K562 (cell line): ENCODE measurements around the gene ZNF624. TPM values are rescaled to one million over a fixed set of nuclear protein-coding genes. Genes with fewer than 3 reads are reported as not detected.

ENCODE experiments used
- BDP1 ChIP-seq: IDR thresholded peaks from 3 replicates; pipeline ENCODE4 v1.6.1; 2011; ENCODE audit not compliant: insufficient read length, insufficient read depth
- CREM ChIP-seq: IDR thresholded peaks from 2 replicates; pipeline ENCODE4 v1.6.1; 2014; ENCODE audit warnings: antibody characterized with exemption, low read depth
- E2F3 ChIP-seq: fragments of 250-450 bp; sonication (Bioruptor Pico); IDR thresholded peaks from 2 replicates; pipeline ENCODE4 v1.4.0; 2020; ENCODE audit warnings: mild to moderate bottlenecking
- EP300 ChIP-seq: IDR thresholded peaks from 2 replicates; pipeline ENCODE4 v1.6.1; 2012; ENCODE audit warnings: low read length, improper control_type of control experiment
- MAZ ChIP-seq, 2 experiments: fragments of 450-650 bp in 1 of 2; sonication (generic) in 1 of 2; formaldehyde crosslinking; IDR thresholded peaks in 1 of 2; conservative IDR thresholded peaks in 1 of 2; 2 replicates each; pipeline versions ENCODE4 v1.4.0 to v1.5.0; 2020; ENCODE audit warnings: mild to moderate bottlenecking in 1 of 2, missing genetic modification reagents in 1 of 2
- POLR2B ChIP-seq: fragments of 450-650 bp; IDR thresholded peaks from 2 replicates; pipeline ENCODE4 v1.6.1; 2018; ENCODE audit warnings: low read depth; ENCODE audit not compliant: partially characterized antibody
- RBBP5 ChIP-seq: fragments of 200-600 bp; sonication (generic); IDR thresholded peaks from 2 replicates; pipeline ENCODE4 v1.6.1; 2012; ENCODE audit warnings: borderline replicate concordance, mild to moderate bottlenecking, low read length, control low read depth, inconsistent platforms; ENCODE audit not compliant: insufficient read depth, poor library complexity, severe bottlenecking
- SUPT5H ChIP-seq: fragments of 450-650 bp; IDR thresholded peaks from 2 replicates; pipeline ENCODE4 v1.6.1; 2016
- ZBTB2 ChIP-seq: fragments of 450-650 bp; IDR thresholded peaks from 2 replicates; pipeline ENCODE4 v1.6.1; 2016; ENCODE audit warnings: antibody characterized with exemption
- ZFX ChIP-seq: sonication (generic); formaldehyde crosslinking; IDR thresholded peaks from 2 replicates; pipeline ENCODE4 v1.8.0; 2022; ENCODE audit warnings: mild to moderate bottlenecking, missing genetic modification reagents, moderate library complexity
- ZNF561 ChIP-seq: fragments of 450-650 bp; formaldehyde crosslinking; conservative IDR thresholded peaks from 2 replicates; pipeline ENCODE4 v1.4.0; 2020; ENCODE audit warnings: mild to moderate bottlenecking, moderate library complexity
- polyA plus RNA-seq, 8 experiments: library from polyadenylated mRNA; depleted of rRNA in 4 of 8; stranded (reverse) in 5 of 8; unstranded in 3 of 8; fragments of >200 nt; fragmentation: Nextera tagmentation in 2 of 8; fragmentation: Illumina TruSeq in 1 of 8; extraction: Ambion mirVana in 2 of 8; extraction: Trizol in 1 of 8; gene quantifications; 2 replicates each; pipeline versions ENCODE4 v1.2.1 to v1.2.3, GENCODE V29; 2011 to 2014; ENCODE audit warnings: inconsistent platforms in 1 of 8, missing spikeins in 1 of 8
- total RNA-seq, 7 experiments: library from RNA; depleted of rRNA in 6 of 7; stranded (reverse); fragments of >200 nt in 6 of 7; fragmentation: Illumina TruSeq in 2 of 7; extraction: Trizol in 2 of 7; gene quantifications; 2 replicates each; pipeline versions ENCODE4 v1.2.1 to v1.2.3, GENCODE V29; 2011 to 2021; ENCODE audit warnings: low replicate concordance in 1 of 7
- TF ChIP-seq, protein P1 (sequence below): fragments of 450-650 bp; IDR thresholded peaks from 2 replicates; pipeline ENCODE4 v1.6.1; 2016; ENCODE audit warnings: mild to moderate bottlenecking, moderate library complexity
- TF ChIP-seq, protein P2 (sequence below), 3 experiments: IDR thresholded peaks in 2 of 3; conservative IDR thresholded peaks in 1 of 3; 2 replicates each; pipeline ENCODE4 v1.5.1; 2011 to 2012; ENCODE audit warnings: low read length in 3 of 3, mild to moderate bottlenecking in 3 of 3, control low read depth in 2 of 3, improper control_type of control experiment in 1 of 3, inconsistent platforms in 1 of 3, low read depth in 1 of 3, mixed read lengths in 1 of 3, moderate library complexity in 1 of 3; ENCODE audit not compliant: insufficient read depth in 2 of 3

The ZNF624 gene
- total and polyA plus RNA-seq, 9 of the 15 experiments (the other 6 are each of a cell fraction or from before 2014, with no cell fraction given) = 0.34 to 2.1 (median 1.1) TPM

GRCh38 chr17:16653367-16654041 lies at the start of gene ZNF624 (continued):
- TF ChIP-seq, protein P1, sequence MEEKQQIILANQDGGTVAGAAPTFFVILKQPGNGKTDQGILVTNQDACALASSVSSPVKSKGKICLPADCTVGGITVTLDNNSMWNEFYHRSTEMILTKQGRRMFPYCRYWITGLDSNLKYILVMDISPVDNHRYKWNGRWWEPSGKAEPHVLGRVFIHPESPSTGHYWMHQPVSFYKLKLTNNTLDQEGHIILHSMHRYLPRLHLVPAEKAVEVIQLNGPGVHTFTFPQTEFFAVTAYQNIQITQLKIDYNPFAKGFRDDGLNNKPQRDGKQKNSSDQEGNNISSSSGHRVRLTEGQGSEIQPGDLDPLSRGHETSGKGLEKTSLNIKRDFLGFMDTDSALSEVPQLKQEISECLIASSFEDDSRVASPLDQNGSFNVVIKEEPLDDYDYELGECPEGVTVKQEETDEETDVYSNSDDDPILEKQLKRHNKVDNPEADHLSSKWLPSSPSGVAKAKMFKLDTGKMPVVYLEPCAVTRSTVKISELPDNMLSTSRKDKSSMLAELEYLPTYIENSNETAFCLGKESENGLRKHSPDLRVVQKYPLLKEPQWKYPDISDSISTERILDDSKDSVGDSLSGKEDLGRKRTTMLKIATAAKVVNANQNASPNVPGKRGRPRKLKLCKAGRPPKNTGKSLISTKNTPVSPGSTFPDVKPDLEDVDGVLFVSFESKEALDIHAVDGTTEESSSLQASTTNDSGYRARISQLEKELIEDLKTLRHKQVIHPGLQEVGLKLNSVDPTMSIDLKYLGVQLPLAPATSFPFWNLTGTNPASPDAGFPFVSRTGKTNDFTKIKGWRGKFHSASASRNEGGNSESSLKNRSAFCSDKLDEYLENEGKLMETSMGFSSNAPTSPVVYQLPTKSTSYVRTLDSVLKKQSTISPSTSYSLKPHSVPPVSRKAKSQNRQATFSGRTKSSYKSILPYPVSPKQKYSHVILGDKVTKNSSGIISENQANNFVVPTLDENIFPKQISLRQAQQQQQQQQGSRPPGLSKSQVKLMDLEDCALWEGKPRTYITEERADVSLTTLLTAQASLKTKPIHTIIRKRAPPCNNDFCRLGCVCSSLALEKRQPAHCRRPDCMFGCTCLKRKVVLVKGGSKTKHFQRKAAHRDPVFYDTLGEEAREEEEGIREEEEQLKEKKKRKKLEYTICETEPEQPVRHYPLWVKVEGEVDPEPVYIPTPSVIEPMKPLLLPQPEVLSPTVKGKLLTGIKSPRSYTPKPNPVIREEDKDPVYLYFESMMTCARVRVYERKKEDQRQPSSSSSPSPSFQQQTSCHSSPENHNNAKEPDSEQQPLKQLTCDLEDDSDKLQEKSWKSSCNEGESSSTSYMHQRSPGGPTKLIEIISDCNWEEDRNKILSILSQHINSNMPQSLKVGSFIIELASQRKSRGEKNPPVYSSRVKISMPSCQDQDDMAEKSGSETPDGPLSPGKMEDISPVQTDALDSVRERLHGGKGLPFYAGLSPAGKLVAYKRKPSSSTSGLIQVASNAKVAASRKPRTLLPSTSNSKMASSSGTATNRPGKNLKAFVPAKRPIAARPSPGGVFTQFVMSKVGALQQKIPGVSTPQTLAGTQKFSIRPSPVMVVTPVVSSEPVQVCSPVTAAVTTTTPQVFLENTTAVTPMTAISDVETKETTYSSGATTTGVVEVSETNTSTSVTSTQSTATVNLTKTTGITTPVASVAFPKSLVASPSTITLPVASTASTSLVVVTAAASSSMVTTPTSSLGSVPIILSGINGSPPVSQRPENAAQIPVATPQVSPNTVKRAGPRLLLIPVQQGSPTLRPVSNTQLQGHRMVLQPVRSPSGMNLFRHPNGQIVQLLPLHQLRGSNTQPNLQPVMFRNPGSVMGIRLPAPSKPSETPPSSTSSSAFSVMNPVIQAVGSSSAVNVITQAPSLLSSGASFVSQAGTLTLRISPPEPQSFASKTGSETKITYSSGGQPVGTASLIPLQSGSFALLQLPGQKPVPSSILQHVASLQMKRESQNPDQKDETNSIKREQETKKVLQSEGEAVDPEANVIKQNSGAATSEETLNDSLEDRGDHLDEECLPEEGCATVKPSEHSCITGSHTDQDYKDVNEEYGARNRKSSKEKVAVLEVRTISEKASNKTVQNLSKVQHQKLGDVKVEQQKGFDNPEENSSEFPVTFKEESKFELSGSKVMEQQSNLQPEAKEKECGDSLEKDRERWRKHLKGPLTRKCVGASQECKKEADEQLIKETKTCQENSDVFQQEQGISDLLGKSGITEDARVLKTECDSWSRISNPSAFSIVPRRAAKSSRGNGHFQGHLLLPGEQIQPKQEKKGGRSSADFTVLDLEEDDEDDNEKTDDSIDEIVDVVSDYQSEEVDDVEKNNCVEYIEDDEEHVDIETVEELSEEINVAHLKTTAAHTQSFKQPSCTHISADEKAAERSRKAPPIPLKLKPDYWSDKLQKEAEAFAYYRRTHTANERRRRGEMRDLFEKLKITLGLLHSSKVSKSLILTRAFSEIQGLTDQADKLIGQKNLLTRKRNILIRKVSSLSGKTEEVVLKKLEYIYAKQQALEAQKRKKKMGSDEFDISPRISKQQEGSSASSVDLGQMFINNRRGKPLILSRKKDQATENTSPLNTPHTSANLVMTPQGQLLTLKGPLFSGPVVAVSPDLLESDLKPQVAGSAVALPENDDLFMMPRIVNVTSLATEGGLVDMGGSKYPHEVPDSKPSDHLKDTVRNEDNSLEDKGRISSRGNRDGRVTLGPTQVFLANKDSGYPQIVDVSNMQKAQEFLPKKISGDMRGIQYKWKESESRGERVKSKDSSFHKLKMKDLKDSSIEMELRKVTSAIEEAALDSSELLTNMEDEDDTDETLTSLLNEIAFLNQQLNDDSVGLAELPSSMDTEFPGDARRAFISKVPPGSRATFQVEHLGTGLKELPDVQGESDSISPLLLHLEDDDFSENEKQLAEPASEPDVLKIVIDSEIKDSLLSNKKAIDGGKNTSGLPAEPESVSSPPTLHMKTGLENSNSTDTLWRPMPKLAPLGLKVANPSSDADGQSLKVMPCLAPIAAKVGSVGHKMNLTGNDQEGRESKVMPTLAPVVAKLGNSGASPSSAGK = peak; percentile 71
- TF ChIP-seq RBBP5 = peak; percentile 52
- peak; percentile 62 for TF ChIP-seq SUPT5H
- TF ChIP-seq EP300 = no peak
- 0 out of 2 replicates have a peak, but pooled peaks have one; percentile 13 for TF ChIP-seq CREM
- 0 out of 2 replicates have a peak, but pooled peaks have one; percentile 49 for TF ChIP-seq E2F3 (CRISPR knock-in tag)
- peak; percentile 75 for TF ChIP-seq ZBTB2
- peak; percentile 36 to 75; a peak in 2 of 4 replicates for TF ChIP-seq MAZ (CRISPR knock-in tag; conservative IDR thresholded peaks at IDR 0.05 in 1 of 2, IDR thresholded peaks at IDR 0.05 in 1 of 2)
- TF ChIP-seq, protein P2, sequence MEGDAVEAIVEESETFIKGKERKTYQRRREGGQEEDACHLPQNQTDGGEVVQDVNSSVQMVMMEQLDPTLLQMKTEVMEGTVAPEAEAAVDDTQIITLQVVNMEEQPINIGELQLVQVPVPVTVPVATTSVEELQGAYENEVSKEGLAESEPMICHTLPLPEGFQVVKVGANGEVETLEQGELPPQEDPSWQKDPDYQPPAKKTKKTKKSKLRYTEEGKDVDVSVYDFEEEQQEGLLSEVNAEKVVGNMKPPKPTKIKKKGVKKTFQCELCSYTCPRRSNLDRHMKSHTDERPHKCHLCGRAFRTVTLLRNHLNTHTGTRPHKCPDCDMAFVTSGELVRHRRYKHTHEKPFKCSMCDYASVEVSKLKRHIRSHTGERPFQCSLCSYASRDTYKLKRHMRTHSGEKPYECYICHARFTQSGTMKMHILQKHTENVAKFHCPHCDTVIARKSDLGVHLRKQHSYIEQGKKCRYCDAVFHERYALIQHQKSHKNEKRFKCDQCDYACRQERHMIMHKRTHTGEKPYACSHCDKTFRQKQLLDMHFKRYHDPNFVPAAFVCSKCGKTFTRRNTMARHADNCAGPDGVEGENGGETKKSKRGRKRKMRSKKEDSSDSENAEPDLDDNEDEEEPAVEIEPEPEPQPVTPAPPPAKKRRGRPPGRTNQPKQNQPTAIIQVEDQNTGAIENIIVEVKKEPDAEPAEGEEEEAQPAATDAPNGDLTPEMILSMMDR (IDR thresholded peaks at IDR 0.05 in 2 of 3, conservative IDR thresholded peaks at IDR 0.05 in 1 of 3; ENCODE audit: insufficient read depth in 2 of 3, low read depth in 1 of 3, low read length in 3 of 3) = no peak
- peak; percentile 42 for TF ChIP-seq POLR2B
- TF ChIP-seq ZNF561 (CRISPR knock-in tag) = no peak
- TF ChIP-seq BDP1 = no peak
- peak; percentile 90 for TF ChIP-seq ZFX
